HepG2 (cell line): ENCODE data around the gene NEMF. TPM values are rescaled to one million over a fixed set of nuclear protein-coding genes. Genes with fewer than 3 reads are reported as not detected.
A peak's percentile ranks its signal among the peaks of the same experiment; 100 is the strongest.

Source experiments
- ATAC-seq: fragments of 200-7000 bp; cut with Tn5 transposase; 3 replicates; pipeline ENCODE4 v1.9.1; 2020; ENCODE audit warnings: mild to moderate bottlenecking, moderate library complexity
- BruUV-seq: library from RNA; stranded (reverse); fragments of 400-500 nt; replicated peaks from 2 replicates; lab custom pipeline; 2021; lab: Mats Ljungman, UMichigan
- CTCF ChIA-PET: fragments of 300-600 bp; formaldehyde crosslinking; extraction: SDS; loops from one replicate; lab custom pipeline; 2021; ENCODE audit warnings: low total read pairs, inconsistent platforms, low intra/inter-chr PET ratio; lab: Yijun Ruan, JAX
- POLR2A ChIA-PET: fragments of 350-600 bp; sonication (Branson Sonifier 250); formaldehyde crosslinking; loops from one replicate; lab custom pipeline; 2020; ENCODE audit warnings: antibody characterized with exemption, inconsistent platforms; lab: Yijun Ruan, JAX
- DNase-seq: peaks from one replicate; pipeline ENCODE4 v3.0.0-alpha.2; 2015; ENCODE audit warnings: low spot score
- FAIRE-seq: peaks from 3 replicates; lab custom pipeline; 2011; peaks lifted over from hg19 to GRCh38; lab: Jason Lieb, UNC
- H2AFZ ChIP-seq: one replicate; pipeline ENCODE4 v1.6.1; 2011; ENCODE audit warnings: low read length, inconsistent platforms
- H3K27ac ChIP-seq: fragments of 300-600 bp; 3 replicates; pipeline ENCODE4 v1.8.0; 2011; ENCODE audit warnings: mixed run types, mild to moderate bottlenecking, mixed read lengths, low read length, inconsistent platforms; ENCODE audit not compliant: insufficient read depth; ENCODE audit errors: extremely low read length
- H3K27me3 ChIP-seq, 2 experiments: fragments of 200-600 bp in 1 of 2; 2 replicates in 1 of 2; 3 replicates in 1 of 2; pipeline versions ENCODE4 v1.6.0 to v1.8.0; 2011; ENCODE audit warnings: low read length in 2 of 2, mild to moderate bottlenecking in 2 of 2, moderate library complexity in 2 of 2, inconsistent platforms in 1 of 2; ENCODE audit not compliant: insufficient read depth in 2 of 2, control insufficient read depth in 1 of 2
- H3K36me3 ChIP-seq, 2 experiments: fragments of 200-600 bp in 1 of 2; replicated peaks in 1 of 2; 2 replicates in 1 of 2; 3 replicates in 1 of 2; pipeline versions ENCODE4 v1.5.1 to v1.8.0; 2011; ENCODE audit warnings: low read length in 2 of 2, inconsistent platforms in 1 of 2; ENCODE audit not compliant: insufficient read depth in 2 of 2, control insufficient read depth in 1 of 2
- H3K4me1 ChIP-seq: 2 replicates; pipeline ENCODE4 v1.5.1; 2012; ENCODE audit warnings: low read length, inconsistent platforms; ENCODE audit not compliant: insufficient read depth
- H3K4me2 ChIP-seq: 2 replicates; pipeline ENCODE4 v1.6.0; 2011; ENCODE audit warnings: low read depth, low read length, inconsistent platforms
- H3K4me3 ChIP-seq, 3 experiments: fragments of 200-600 bp in 1 of 3; sonication (generic), shearing (Covaris generic) in 1 of 3; replicated peaks in 1 of 3; 2 replicates each; pipeline ENCODE4 v1.5.1; 2011 to 2016; ENCODE audit warnings: low read length in 3 of 3, inconsistent platforms in 2 of 3, low read depth in 2 of 3, mild to moderate bottlenecking in 2 of 3, control low read depth in 1 of 3, mixed read lengths in 1 of 3; ENCODE audit not compliant: insufficient read depth in 1 of 3
- H3K79me2 ChIP-seq: one replicate; pipeline ENCODE4 v1.6.1; 2011; ENCODE audit warnings: low read length, inconsistent platforms; ENCODE audit not compliant: insufficient read depth
- H3K9ac ChIP-seq: 2 replicates; pipeline ENCODE4 v1.6.0; 2011; ENCODE audit warnings: mild to moderate bottlenecking, low read depth, low read length, inconsistent platforms; ENCODE audit not compliant: insufficient read depth
- H3K9me3 ChIP-seq: 2 replicates; pipeline ENCODE4 v1.5.1; 2012; ENCODE audit warnings: mild to moderate bottlenecking, low read length
- H4K20me1 ChIP-seq: 2 replicates; pipeline ENCODE4 v1.6.0; 2011; ENCODE audit warnings: inconsistent platforms, mild to moderate bottlenecking, low read length, moderate library complexity; ENCODE audit not compliant: insufficient read depth
- BRF2 ChIP-seq: sonication (generic); formaldehyde crosslinking; IDR thresholded peaks from 2 replicates; pipeline ENCODE4 v1.8.1; 2022; ENCODE audit warnings: mild to moderate bottlenecking, missing genetic modification reagents
- HNRNPK ChIP-seq: fragments of 200-400 bp; formaldehyde crosslinking; IDR thresholded peaks from 2 replicates; pipeline ENCODE4 v1.6.1; 2018; ENCODE audit warnings: low read length, low read depth, moderate library complexity, mild to moderate bottlenecking; ENCODE audit not compliant: poor library complexity, severe bottlenecking
- MEF2D ChIP-seq: sonication (generic); formaldehyde crosslinking; IDR thresholded peaks from 2 replicates; pipeline ENCODE4 v1.5.1; 2020; ENCODE audit warnings: mild to moderate bottlenecking, missing genetic modification reagents
- RAD21 ChIP-seq: fragments of 450-650 bp; formaldehyde crosslinking; IDR thresholded peaks from 2 replicates; pipeline ENCODE4 v1.5.0; 2020; ENCODE audit warnings: mild to moderate bottlenecking
- STAG1 ChIP-seq: sonication (generic); formaldehyde crosslinking; IDR thresholded peaks from 2 replicates; pipeline ENCODE4 v1.4.0; 2020; ENCODE audit warnings: missing genetic modification reagents
- TEF ChIP-seq: sonication (generic); formaldehyde crosslinking; IDR thresholded peaks from 2 replicates; pipeline ENCODE4 v1.5.0; 2020; ENCODE audit warnings: missing genetic modification reagents
- ZBTB3 ChIP-seq: sonication (generic); formaldehyde crosslinking; IDR thresholded peaks from 2 replicates; pipeline ENCODE4 v1.4.0; 2020; ENCODE audit warnings: low read depth, mild to moderate bottlenecking, moderate library complexity, missing genetic modification reagents, borderline replicate concordance
- ZGPAT ChIP-seq: IDR thresholded peaks from 2 replicates; pipeline ENCODE4 v1.6.1; 2016; ENCODE audit warnings: mild to moderate bottlenecking
- WGBS: methylation state at CpG from one replicate; pipeline ENCODE4 v1.1.6; 2017; ENCODE audit warnings: low lambda C conversion rate; 5-methylcytosine and 5-hydroxymethylcytosine counted together
- in situ Hi-C: cut with HindIII; loops from 2 replicates; pipeline ENCODE4 v1.10.0; 2017; ENCODE audit warnings: low pct_unique_long_range_greater_than_20kb; ENCODE audit not compliant: extremely low pct_ligation_motif_present
- intact Hi-C: fragments of 100-400 bp; cut with micrococcal nuclease; formaldehyde crosslinking; loops from one replicate; pipeline ENCODE4 v1.10.0; 2022; ENCODE audit not compliant: unreplicated experiment
- polyA plus RNA-seq, 8 experiments: library from polyadenylated mRNA; depleted of rRNA in 3 of 8; stranded (reverse) in 7 of 8; unstranded in 1 of 8; fragments of >200 nt; fragmentation: Illumina TruSeq in 4 of 8; extraction: Trizol in 4 of 8; gene quantifications; 2 replicates each; pipeline versions ENCODE4 v1.2.1 to v1.2.3, GENCODE V29; 2011 to 2016; ENCODE audit warnings: low read depth in 4 of 8, missing spikeins in 1 of 8, mixed read lengths in 1 of 8; ENCODE audit not compliant: insufficient read depth in 1 of 8
- total RNA-seq, 5 experiments: library from RNA; depleted of rRNA; stranded (reverse); fragments of >200 nt; fragmentation: Illumina TruSeq; extraction: Trizol; gene quantifications; 2 replicates each; pipeline ENCODE4 v1.2.3, GENCODE V29; 2016; ENCODE audit warnings: low read depth in 1 of 5

NEMF gene
- total and polyA plus RNA-seq, 2 of the 13 experiments (the other 11 are each of a cell fraction or from before 2014, with no cell fraction given): 21.3 to 57.9 TPM

GRCh38 chr14:49865431-49865859, 12.9 kb upstream of the NEMF start (continued):
- no peak for TF ChIP-seq BRF2 (CRISPR knock-in tag)
- TF ChIP-seq ZBTB3: no peak
- peak; percentile 87 for TF ChIP-seq STAG1 (CRISPR knock-in tag)
- TF ChIP-seq RAD21 (CRISPR knock-in tag): peak; percentile 62; the same call in 1 of the 2 replicates

GRCh38 chr14:49863487-49864281, 11.1 kb upstream of the NEMF start:
- DNase-seq (no peak), FAIRE-seq (no peak), ATAC-seq (no peak)
- intact Hi-C loops (loop anchor here (2.0 to 10.0 kb wide), 4 partner anchors 139 to 669 kb away; partner anchors contain the start of gene MAP4K5), in situ Hi-C loops (loop anchor here (5.0 to 25.0 kb wide), 3 partner anchors 249 to 674 kb away; partner anchors contain the start of genes MAP4K5 and SOS2)
- Histone ChIP-seq H3K4me2 (peak overlapping the region; percentile 85), H3K4me1 (peaks cover 39% of the 10 kb centered on the region), H3K36me3 (no peaks in the 10 kb centered on the region), H3K27ac (peak overlapping the region; percentile 78), H3K9ac (peak overlapping the region; percentile 87), H4K20me1 (no peaks in the 10 kb centered on the region), H3K79me2 (no peaks in the 10 kb centered on the region), H2AFZ (no peak overlapping the region), H3K9me3 (no peaks in the 10 kb centered on the region), H3K4me3 (peak overlapping the region; percentile 70 to 95 (median 89)), H3K27me3 (no peaks in the 10 kb centered on the region; a peak in 1 of 5 replicates)
- no peak for TF ChIP-seq ZGPAT (CRISPR knock-in tag)
- TF ChIP-seq MEF2D (CRISPR knock-in tag): no peak
- TF ChIP-seq HNRNPK: peak; percentile 38
- TF ChIP-seq TEF (CRISPR knock-in tag): no peak
- BruUV-seq: no TSS peak
- CTCF ChIA-PET: interaction anchor here (1.5 to 2.8 kb wide), 3 partner anchors 10 to 242 kb away, joined by 3 to 40 read pairs (median 29); partner anchors contain the start of gene NEMF
- POLR2A ChIA-PET: interaction anchor here (0.6 to 4.0 kb wide), 18 partner anchors 10 to 260 kb away, joined by 3 to 35 read pairs (median 5); partner anchors contain the start of genes KLHDC2, MGAT2, NEMF and RPL36AL
- 10% methylated on average over 9 of the region's 9 CpGs for WGBS
